Left lobe of liver (tissue), 1 donor: Measurements from ENCODE around the gene CFAP206. TPM values are rescaled to one million over a fixed set of nuclear protein-coding genes. Genes with fewer than 3 reads are reported as not detected.

Experiments
- total RNA-seq: library from RNA; stranded (reverse); gene quantifications from one replicate; pipeline ENCODE4 v1.2.1, GENCODE V29; 2021
- donor health status: DM: no; HTN: yes; CAD: no.

The CFAP206 gene
- total RNA-seq, 1 donor from 2014 or later = not detected

Other genes starting within 250 kb of the CFAP206 start
- 5.0 TPM for gene SMIM8, start 85.4 kb upstream of the CFAP206 start, total RNA-seq
- gene GJB7, start 78.7 kb upstream of the CFAP206 start, total RNA-seq = not detected
- gene C6orf163, start 63.2 kb upstream of the CFAP206 start, total RNA-seq = 1.2 TPM
- gene SLC35A1, start 65.0 kb downstream of the CFAP206 start, total RNA-seq = 9.1 TPM
- gene RARS2, start 182.0 kb downstream of the CFAP206 start, total RNA-seq = 13.6 TPM
- gene ORC3, start 182.2 kb downstream of the CFAP206 start, total RNA-seq = 6.3 TPM